Nephron (organoid): ENCODE results near the gene BRICD5.

Experiments used
- H3K27ac Mint-ChIP-seq, 3 experiments: 2 replicates each; pipeline ENCODE4 v1.8.0; 2020; ENCODE audit warnings: mixed read lengths in 3 of 3, mild to moderate bottlenecking in 2 of 3, moderate library complexity in 1 of 3
- H3K27me3 Mint-ChIP-seq: 2 replicates; pipeline ENCODE4 v1.8.0; 2021; ENCODE audit warnings: low read depth, mild to moderate bottlenecking, moderate library complexity, mixed read lengths
- H3K36me3 Mint-ChIP-seq: 2 replicates; pipeline ENCODE4 v1.8.0; 2020; ENCODE audit warnings: low read depth, mixed read lengths
- H3K4me1 Mint-ChIP-seq: 2 replicates; pipeline ENCODE4 v1.8.0; 2020; ENCODE audit warnings: mixed read lengths
- H3K4me3 Mint-ChIP-seq, 3 experiments: 2 replicates each; pipeline ENCODE4 v1.8.0; 2020; ENCODE audit warnings: mild to moderate bottlenecking in 3 of 3, mixed read lengths in 3 of 3, moderate library complexity in 2 of 3
- H3K9me3 Mint-ChIP-seq: 2 replicates; pipeline ENCODE4 v1.8.0; 2020; ENCODE audit warnings: mixed read lengths
- TF ChIP-seq, protein P1 (sequence below), 3 experiments: fragments of 200-600 bp; sonication (generic); IDR thresholded peaks; one replicate each; pipeline ENCODE4 v1.5.0; 2021; ENCODE audit warnings: antibody characterized with exemption in 3 of 3; ENCODE audit not compliant: unreplicated experiment in 3 of 3

Gene BRICD5

DNA sequence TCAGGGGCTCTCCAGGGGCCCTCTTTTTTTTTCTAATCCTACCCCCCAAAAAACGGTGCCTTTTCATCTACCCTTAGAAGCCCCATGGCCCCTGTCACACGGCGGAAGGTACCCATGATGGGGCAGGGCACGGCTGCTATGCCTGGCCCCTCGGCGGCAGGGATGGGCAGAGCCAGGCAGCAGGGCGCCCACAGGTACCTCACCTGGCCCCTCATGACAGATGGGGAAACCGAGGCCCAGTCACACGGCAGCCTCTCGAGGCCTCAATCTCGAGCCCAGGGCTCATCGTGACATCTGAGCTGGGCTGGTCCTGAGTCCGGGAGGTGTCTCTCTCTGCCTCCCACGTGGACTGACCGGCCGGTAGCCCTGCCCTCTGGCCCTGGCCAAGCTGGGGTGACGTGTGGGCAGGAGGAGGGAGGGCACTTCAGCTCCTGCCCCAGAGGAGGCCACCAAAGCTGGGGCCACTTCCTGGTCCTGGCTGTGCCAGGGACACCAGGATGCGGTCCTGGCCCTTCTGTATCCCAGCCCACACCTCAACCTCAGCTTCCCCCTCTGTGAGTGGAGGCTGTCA lies 43.5 kb downstream of the BRICD5 start:
- no peaks in the 10 kb centered on the region for H3K9me3 Mint-ChIP-seq
- H3K4me3 Mint-ChIP-seq = no peak overlapping the region
- H3K27ac Mint-ChIP-seq = no peak overlapping the region
- no peaks in the 10 kb centered on the region for H3K27me3 Mint-ChIP-seq
- TF ChIP-seq, protein P1, sequence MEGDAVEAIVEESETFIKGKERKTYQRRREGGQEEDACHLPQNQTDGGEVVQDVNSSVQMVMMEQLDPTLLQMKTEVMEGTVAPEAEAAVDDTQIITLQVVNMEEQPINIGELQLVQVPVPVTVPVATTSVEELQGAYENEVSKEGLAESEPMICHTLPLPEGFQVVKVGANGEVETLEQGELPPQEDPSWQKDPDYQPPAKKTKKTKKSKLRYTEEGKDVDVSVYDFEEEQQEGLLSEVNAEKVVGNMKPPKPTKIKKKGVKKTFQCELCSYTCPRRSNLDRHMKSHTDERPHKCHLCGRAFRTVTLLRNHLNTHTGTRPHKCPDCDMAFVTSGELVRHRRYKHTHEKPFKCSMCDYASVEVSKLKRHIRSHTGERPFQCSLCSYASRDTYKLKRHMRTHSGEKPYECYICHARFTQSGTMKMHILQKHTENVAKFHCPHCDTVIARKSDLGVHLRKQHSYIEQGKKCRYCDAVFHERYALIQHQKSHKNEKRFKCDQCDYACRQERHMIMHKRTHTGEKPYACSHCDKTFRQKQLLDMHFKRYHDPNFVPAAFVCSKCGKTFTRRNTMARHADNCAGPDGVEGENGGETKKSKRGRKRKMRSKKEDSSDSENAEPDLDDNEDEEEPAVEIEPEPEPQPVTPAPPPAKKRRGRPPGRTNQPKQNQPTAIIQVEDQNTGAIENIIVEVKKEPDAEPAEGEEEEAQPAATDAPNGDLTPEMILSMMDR (IDR thresholded peaks at IDR 0.05; ENCODE audit: unreplicated experiment in 3 of 3) = no peak
- H3K36me3 Mint-ChIP-seq = peaks cover 4% of the 10 kb centered on the region
- no peaks in the 10 kb centered on the region for H3K4me1 Mint-ChIP-seq

DNA sequence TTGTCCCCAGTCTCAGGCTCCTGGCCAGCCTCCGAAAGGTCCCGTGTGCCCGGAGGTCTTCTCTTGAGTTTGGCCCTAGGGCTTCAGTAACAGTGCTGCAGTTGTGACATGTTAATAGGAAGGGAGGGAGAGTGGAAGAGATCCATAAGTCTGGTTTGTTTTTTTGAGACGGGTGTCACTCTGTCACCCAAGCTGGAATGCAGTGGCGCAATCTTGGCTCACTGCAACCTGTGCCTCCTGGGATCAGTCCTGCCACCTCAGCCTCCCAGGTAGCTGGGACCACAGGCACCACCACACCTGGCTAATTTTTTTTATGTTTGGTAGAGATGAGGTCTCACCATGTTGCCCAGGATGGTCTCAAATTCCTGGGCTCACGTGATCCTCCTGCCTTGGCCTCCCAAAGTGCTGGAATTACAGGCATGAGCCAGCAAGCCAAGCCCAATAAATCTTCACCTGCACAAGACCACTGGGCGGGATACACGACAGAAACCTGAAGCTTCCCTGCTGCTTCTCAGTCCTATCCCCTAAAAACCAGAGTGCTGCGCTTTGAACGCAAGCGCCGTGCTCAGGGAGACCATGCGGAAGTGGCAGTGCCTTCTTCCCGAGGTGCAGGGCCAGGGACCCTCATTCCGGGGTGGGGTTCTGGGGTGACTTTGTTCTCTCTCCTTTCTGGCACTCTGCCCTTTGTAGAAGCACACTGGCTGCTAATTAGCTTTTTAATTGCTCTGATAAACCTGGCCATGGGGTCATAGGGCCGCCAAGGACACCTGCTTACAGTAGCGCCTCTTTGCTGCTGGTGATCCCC lies 44.2 kb downstream of the BRICD5 start:
- H3K4me3 Mint-ChIP-seq = no peak overlapping the region
- TF ChIP-seq, protein P1 (IDR thresholded peaks at IDR 0.05; ENCODE audit: unreplicated experiment in 3 of 3) = no peak
- H3K27ac Mint-ChIP-seq = no peak overlapping the region
- no peaks in the 10 kb centered on the region for H3K4me1 Mint-ChIP-seq
- H3K9me3 Mint-ChIP-seq = no peaks in the 10 kb centered on the region
- H3K27me3 Mint-ChIP-seq = no peaks in the 10 kb centered on the region
- H3K36me3 Mint-ChIP-seq = peaks cover 4% of the 10 kb centered on the region

DNA sequence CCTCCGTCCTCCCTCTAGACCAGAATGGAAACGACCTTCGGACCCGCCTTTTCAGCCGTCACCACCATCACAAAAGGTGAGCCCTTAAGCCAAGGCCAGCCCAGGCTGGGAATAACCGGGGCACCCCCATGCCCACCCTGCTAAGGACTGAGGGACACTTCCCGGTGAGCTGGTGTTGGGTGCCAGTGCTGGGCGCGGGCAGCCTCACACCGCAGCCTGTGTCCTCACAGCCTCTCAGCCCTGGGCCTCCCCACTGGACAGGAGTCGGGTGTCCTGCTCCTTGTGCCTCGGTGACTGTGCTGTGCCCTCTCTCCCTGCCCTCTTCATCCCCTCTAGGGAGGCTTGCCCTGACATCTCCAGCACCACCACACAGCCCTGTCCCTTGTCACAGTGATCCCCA lies 44.8 kb downstream of the BRICD5 start:
- TF ChIP-seq, protein P1 (IDR thresholded peaks at IDR 0.05; ENCODE audit: unreplicated experiment in 3 of 3) = no peak
- no peak overlapping the region for H3K27ac Mint-ChIP-seq
- H3K4me3 Mint-ChIP-seq = no peak overlapping the region
- no peaks in the 10 kb centered on the region for H3K27me3 Mint-ChIP-seq
- no peaks in the 10 kb centered on the region for H3K4me1 Mint-ChIP-seq
- peaks cover 4% of the 10 kb centered on the region for H3K36me3 Mint-ChIP-seq
- no peaks in the 10 kb centered on the region for H3K9me3 Mint-ChIP-seq

DNA sequence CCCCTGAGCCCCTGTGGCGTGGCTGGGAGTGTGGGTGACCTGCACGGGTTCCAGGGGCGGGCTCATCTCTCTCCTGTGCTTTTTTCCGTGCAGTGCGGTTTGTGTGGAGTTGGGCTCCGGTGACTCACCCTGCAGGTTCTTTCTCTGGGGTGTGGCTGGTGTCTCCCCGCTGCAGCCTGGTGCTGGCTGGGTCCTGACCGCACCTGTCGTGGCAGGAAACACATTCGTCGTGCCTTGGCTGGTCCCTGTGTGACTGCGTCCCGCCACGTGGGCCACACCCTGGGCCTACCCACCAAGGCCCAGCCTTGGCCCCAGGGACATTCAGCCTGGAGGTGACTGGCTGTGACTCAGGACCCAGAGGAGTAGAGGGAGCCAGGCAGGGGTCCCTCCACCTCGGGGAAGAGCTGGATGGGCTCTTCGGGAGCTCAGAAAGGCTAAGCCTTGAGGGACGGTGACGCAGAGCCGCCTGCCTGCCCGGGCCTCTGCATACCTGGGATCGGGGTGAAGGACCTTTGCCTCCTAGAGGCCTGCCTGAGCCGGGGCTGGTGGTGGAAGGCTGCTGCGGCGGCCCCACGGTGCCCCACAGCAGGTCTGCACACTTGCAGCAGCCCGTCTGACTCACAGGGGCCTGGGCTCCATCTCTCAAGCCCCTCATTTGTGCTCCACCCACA lies 47.3 kb downstream of the BRICD5 start:
- Mint-ChIP-seq H3K27ac (no peak overlapping the region), H3K9me3 (no peaks in the 10 kb centered on the region), H3K36me3 (peaks cover 4% of the 10 kb centered on the region), H3K4me1 (peaks cover 7% of the 10 kb centered on the region), H3K4me3 (no peak overlapping the region), H3K27me3 (no peaks in the 10 kb centered on the region)
- TF ChIP-seq, protein P1 (IDR thresholded peaks at IDR 0.05; ENCODE audit: unreplicated experiment in 3 of 3) = no peak

DNA sequence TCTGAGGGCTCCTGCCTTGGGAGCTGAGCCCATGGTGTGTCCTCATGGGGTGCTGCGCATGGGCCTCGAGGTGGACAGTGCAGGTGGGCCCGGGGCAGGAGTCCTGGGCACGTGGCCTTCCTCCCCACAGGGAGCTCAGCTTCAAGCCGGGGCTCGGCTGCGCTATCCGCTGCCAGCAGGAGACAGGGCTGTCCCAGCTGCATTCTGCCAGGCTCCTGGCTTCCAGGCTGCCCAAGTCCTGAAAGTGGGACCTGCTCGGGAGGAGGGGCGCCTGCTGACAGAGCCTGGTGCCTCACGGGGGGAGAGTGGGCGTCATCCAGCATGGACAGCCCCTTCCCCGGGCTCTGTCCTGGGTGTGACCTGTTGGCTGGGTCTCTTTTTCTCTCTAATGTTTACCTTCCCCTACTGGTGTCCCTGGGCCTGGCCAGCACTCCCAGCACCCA lies 48.0 kb downstream of the BRICD5 start:
- TF ChIP-seq, protein P1 (IDR thresholded peaks at IDR 0.05; ENCODE audit: unreplicated experiment in 3 of 3) = no peak

More for the DNA sequence above, 48.0 kb downstream of the BRICD5 start:
- Mint-ChIP-seq H3K9me3 (no peaks in the 10 kb centered on the region), H3K4me1 (peaks cover 7% of the 10 kb centered on the region), H3K27me3 (no peaks in the 10 kb centered on the region), H3K27ac (no peak overlapping the region), H3K36me3 (peaks cover 4% of the 10 kb centered on the region), H3K4me3 (no peak overlapping the region)
